ENCODE results near the gene SYDE2. TPM values are rescaled to one million over a fixed set of nuclear protein-coding genes. Genes with fewer than 3 reads are reported as not detected.

The SYDE2 gene
- total RNA-seq, 1 donor from 2014 or later = 4.2 TPM

DNA sequence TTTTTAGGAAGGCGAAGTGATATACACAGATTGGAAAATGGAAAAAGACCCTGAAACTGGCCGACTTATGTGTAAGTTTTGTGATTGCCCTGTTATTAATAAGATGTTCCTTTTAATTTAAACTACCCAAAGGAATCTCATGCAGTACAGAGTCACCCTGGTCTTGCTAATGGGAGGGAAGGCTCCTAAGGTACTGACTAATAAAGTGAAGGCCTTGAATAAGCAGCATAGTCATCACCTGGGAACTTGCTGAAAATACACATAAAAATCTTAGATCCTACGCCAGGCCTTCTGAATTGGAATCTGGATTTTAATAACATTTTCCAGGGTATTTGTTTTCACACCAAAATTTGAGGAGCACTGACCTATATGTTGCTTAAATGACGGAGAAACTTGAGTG lies 79.1 kb downstream of the SYDE2 start:
- Mint-ChIP-seq H3K27me3 (ENCODE audit: unreplicated experiment) (peaks cover under 1% of the 10 kb centered on the region), H3K36me3 (ENCODE audit: low read depth, unreplicated experiment) (no peaks in the 10 kb centered on the region), H3K4me1 (ENCODE audit: unreplicated experiment) (peaks cover 5% of the 10 kb centered on the region), H3K4me3 (ENCODE audit: unreplicated experiment) (no peak overlapping the region), H3K9me3 (ENCODE audit: unreplicated experiment) (no peaks in the 10 kb centered on the region), H3K27ac (ENCODE audit: unreplicated experiment) (no peak overlapping the region)
- TF ChIP-seq, protein P1, sequence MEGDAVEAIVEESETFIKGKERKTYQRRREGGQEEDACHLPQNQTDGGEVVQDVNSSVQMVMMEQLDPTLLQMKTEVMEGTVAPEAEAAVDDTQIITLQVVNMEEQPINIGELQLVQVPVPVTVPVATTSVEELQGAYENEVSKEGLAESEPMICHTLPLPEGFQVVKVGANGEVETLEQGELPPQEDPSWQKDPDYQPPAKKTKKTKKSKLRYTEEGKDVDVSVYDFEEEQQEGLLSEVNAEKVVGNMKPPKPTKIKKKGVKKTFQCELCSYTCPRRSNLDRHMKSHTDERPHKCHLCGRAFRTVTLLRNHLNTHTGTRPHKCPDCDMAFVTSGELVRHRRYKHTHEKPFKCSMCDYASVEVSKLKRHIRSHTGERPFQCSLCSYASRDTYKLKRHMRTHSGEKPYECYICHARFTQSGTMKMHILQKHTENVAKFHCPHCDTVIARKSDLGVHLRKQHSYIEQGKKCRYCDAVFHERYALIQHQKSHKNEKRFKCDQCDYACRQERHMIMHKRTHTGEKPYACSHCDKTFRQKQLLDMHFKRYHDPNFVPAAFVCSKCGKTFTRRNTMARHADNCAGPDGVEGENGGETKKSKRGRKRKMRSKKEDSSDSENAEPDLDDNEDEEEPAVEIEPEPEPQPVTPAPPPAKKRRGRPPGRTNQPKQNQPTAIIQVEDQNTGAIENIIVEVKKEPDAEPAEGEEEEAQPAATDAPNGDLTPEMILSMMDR (IDR thresholded peaks at IDR 0.05; ENCODE audit: unreplicated experiment) = no peak
- DNase-seq (ENCODE audit: low spot score) = no peak

DNA sequence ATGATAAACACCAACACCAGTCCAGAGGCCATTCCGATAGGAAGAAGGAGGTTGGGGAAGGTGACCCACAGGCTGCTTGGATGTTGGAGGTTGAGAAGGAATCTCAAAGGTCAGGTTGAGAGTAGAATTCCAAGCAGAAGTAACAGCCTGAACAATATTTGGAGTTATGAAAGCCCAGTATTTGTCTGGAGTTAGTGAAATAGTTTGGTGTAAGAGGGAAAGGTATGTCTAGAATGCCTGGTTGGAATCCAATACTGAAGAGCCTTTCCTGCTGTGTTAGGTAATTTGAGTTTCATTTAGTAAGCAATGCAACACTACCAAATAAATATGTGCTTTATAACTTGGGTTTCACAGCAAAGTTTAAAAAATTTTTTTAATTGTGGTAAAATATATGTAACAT lies 82.1 kb downstream of the SYDE2 start:
- no peak overlapping the region for H3K4me3 Mint-ChIP-seq (ENCODE audit: unreplicated experiment)
- no peak for DNase-seq (ENCODE audit: low spot score)
- no peaks in the 10 kb centered on the region for H3K36me3 Mint-ChIP-seq (ENCODE audit: low read depth, unreplicated experiment)
- peaks cover 1% of the 10 kb centered on the region for H3K27me3 Mint-ChIP-seq (ENCODE audit: unreplicated experiment)
- H3K9me3 Mint-ChIP-seq (ENCODE audit: unreplicated experiment) = no peaks in the 10 kb centered on the region
- no peaks in the 10 kb centered on the region for H3K4me1 Mint-ChIP-seq (ENCODE audit: unreplicated experiment)
- H3K27ac Mint-ChIP-seq (ENCODE audit: unreplicated experiment) = no peak overlapping the region
- TF ChIP-seq, protein P1 (IDR thresholded peaks at IDR 0.05; ENCODE audit: unreplicated experiment) = no peak

DNA sequence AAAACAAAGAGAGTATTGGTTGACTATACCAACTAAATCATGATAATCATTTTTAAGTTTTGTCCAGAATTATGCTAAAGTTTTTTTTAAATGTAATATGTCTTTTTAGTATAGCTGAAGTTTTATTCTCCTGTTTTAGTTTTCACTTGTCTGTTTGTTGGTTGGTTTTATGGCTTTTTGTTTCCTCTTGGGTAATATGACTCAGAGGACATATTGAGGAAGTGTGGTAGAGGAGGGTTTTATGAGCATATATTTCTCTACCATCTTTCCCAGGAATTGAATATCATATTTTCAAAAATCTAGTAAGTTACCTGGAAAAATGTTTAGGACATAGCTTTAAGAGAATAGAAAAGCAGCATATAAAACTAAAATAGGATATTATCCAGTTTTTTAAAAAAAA lies 84.0 kb downstream of the SYDE2 start:
- Mint-ChIP-seq H3K4me1 (ENCODE audit: unreplicated experiment) (no peaks in the 10 kb centered on the region), H3K4me3 (ENCODE audit: unreplicated experiment) (no peak overlapping the region), H3K36me3 (ENCODE audit: low read depth, unreplicated experiment) (no peaks in the 10 kb centered on the region), H3K9me3 (ENCODE audit: unreplicated experiment) (no peaks in the 10 kb centered on the region), H3K27ac (ENCODE audit: unreplicated experiment) (no peak overlapping the region), H3K27me3 (ENCODE audit: unreplicated experiment) (peaks cover 1% of the 10 kb centered on the region)
- DNase-seq (ENCODE audit: low spot score) = no peak
- TF ChIP-seq, protein P1 (IDR thresholded peaks at IDR 0.05; ENCODE audit: unreplicated experiment) = no peak

DNA sequence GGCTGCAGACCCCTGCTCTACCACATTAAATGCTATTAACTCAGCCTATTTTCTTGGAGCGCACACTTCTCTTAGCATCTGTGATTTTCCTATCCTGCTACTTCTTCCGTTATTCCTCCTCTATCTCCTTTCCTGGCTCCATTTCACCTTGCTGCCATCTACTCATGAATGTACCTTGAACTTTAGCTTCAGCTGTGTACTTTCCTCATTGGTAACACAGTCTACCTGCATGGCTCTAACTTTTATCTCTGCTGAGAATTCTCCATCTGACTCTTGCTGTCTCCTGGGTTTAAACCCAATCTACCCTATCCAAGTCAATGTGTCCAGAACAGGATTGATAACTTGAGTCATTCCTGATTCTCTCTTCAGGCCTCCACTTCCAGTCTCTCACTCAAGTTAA lies 84.9 kb downstream of the SYDE2 start:
- TF ChIP-seq, protein P1 (IDR thresholded peaks at IDR 0.05; ENCODE audit: unreplicated experiment) = no peak
- no peak for DNase-seq (ENCODE audit: low spot score)
- no peak overlapping the region for H3K27ac Mint-ChIP-seq (ENCODE audit: unreplicated experiment)
- no peaks in the 10 kb centered on the region for H3K4me1 Mint-ChIP-seq (ENCODE audit: unreplicated experiment)
- H3K9me3 Mint-ChIP-seq (ENCODE audit: unreplicated experiment) = no peaks in the 10 kb centered on the region
- H3K27me3 Mint-ChIP-seq (ENCODE audit: unreplicated experiment) = peaks cover 1% of the 10 kb centered on the region
- no peaks in the 10 kb centered on the region for H3K36me3 Mint-ChIP-seq (ENCODE audit: low read depth, unreplicated experiment)
- no peak overlapping the region for H3K4me3 Mint-ChIP-seq (ENCODE audit: unreplicated experiment)

DNA sequence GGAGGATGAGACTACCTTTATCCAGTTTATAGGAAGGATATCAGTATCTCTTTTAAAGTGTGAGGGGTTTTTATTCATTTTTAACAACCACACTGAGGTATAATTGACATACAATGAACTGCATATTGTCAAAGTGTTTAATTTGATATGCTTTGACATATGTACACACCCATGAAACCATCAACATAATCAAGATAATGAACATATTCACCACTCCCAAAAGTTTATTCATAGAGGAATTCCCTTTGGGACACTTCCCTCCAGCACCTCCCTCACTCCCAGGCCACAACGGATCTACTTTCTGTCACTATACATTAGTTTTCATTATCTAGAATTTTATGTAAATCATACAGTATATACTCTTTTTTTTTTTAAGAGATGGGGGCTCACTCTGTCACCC lies 89.1 kb downstream of the SYDE2 start:
- H3K27me3 Mint-ChIP-seq (ENCODE audit: unreplicated experiment) = peaks cover 1% of the 10 kb centered on the region
- TF ChIP-seq, protein P1 (IDR thresholded peaks at IDR 0.05; ENCODE audit: unreplicated experiment) = no peak
- H3K27ac Mint-ChIP-seq (ENCODE audit: unreplicated experiment) = no peak overlapping the region
- H3K4me3 Mint-ChIP-seq (ENCODE audit: unreplicated experiment) = no peak overlapping the region
- H3K4me1 Mint-ChIP-seq (ENCODE audit: unreplicated experiment) = no peaks in the 10 kb centered on the region
- H3K9me3 Mint-ChIP-seq (ENCODE audit: unreplicated experiment) = no peaks in the 10 kb centered on the region
- no peak for DNase-seq (ENCODE audit: low spot score)
- no peaks in the 10 kb centered on the region for H3K36me3 Mint-ChIP-seq (ENCODE audit: low read depth, unreplicated experiment)

Data from endothelial cell (in vitro differentiated cells).